ENCODE results near the gene SGSM1.
"Not testable (repeated sequence)": the region's sequence is repeated elsewhere in the genome, so short reads cannot be mapped to it uniquely, and the experiment has no call there.

SGSM1 gene

GRCh38 chr22:24894220-24894975 is 88.4 kb downstream of the SGSM1 start:
- no peak for DNase-seq (ENCODE audit: low read depth in 2 of 2)

DNA sequence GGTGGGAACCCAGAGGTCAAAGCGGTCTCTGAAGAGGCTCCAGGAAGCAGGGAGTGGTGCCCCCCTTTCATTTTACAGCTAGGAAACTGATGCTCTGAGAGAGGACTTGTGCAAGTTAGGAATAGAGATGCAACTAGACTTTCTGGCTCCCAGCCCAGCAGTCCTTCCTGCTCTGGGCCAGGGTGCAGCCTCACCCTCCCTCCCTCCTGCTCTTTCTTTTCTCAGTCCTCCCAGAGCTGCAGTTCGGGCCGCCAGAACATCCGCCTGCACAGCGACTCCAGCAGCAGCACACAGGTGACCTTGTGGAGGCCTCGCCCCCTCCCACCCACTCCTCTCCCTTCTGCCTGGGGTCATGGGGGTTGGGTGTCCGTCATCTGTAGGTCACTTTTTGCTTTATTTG is 89.0 kb downstream of the SGSM1 start:
- no peak for DNase-seq (ENCODE audit: low read depth in 2 of 2)

DNA sequence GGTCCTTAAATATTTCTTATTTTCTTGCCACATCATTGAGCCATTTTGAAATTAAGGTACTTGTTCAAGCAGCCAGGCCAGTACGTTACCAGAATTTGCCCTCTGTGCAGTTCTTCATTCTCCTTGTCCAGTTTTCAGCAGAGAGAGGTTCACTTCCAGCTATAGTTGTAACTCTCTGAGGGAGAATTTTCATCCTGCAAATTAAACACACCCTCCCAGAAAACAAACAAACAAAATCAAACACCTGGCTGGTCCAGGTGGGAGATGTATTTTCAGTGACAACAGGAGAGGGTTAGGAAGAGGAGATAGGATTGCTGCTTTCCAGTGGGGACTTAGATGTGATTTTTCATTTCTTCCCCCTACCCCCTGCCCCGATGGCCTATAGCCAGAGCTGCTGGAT is 95.4 kb downstream of the SGSM1 start:
- DNase-seq (ENCODE audit: low read depth in 2 of 2), result no peak

DNA sequence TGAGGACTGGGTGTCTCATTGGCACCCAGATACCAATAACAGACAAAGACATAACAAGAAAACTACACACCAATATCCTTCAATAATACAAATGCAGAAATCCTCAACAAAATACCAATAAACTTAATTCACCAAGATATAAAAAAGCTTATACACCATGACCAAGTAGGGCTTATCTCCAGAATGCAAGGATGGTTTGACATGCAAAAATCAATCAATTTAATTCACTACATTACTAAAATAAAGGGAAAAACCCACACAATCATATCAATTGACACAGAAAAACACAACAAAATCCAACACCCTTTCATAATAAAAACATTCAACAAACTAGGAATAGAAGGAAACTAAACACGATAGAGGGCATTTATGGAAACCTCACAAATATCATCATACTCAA is 99.9 kb downstream of the SGSM1 start:
- no peak for DNase-seq (ENCODE audit: low read depth in 2 of 2)

DNA sequence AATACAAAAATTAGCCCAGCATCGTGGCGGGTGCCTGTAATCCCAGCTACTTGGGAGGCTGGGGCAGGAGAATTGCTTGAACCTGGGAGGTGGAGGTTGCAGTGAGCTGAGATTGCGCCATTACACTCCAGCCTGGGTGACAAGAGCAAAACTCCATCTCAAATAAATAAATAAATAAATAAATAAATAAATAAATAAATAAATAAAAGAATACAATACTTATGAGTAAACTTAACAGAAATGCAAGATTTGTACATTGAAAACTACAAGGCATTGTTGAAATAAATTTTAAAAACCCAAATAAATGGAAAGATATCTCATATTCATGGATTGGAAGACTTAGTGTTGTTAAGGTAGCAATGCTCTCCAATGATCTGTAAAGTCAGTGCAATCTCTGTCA is 101.1 kb downstream of the SGSM1 start:
- DNase-seq (ENCODE audit: low read depth in 2 of 2), result not testable (repeated sequence)

DNA sequence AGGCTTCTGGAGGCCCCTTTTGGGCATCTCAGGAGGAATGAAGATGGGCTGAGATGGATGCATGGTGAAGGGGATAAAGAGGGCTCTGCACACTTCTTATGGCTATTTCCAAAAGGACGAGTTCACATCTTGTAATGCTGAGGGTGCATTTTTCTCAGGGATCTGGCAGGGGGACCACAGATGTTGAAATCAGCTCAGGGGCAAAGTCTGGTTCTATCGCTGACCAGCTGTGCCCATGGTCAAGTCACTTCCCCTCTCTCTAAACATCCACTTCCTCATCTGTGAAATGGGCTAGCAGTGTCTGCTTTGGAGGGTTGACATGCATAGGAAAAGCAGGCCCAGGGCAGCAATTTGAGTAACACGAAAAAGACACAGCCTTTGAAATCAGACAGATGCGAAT is 114.0 kb downstream of the SGSM1 start:
- no peak for DNase-seq (ENCODE audit: low read depth in 2 of 2)

DNA sequence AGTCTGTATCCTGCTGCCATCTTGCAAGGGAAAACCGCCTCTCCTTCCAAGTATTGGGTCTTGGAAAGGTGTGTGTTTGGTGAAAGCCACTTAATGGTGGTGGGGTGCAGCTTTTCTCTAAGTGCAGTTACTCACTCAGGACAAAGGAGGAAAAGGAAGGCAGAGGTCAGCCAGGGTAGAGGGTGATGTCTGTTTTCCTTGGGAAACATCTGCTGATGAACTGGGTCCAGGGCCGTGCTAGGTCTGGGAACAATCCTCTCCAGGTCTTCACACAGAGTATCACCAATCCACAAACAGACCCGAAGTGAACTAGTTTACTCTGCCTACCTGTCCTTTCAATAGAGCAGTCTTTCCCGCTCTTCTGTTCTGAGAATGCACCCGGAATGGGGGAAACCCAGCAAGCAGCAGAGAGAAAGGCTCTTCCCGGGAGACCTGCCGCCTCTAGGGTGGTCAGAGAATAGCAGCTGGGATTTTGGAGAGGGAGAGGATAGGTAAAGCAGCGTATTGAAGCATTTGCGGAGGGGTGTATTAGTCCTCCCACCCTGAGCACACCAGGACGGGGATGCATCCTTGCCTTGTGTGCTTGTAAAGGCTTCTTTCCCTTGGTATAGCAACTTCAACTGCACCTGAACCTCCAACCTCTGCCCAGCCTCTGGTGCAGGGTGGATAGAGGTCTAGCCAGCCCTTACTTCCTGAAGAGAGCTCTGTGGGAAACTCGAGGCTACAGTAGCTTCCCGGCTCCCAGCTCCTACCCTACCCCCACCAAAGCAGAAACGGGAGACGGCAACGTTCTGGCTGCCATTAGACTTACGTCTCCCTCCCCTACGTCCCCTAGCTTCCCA is 119.8 kb downstream of the SGSM1 start:
- no peak for DNase-seq (ENCODE audit: low read depth in 2 of 2)

DNA sequence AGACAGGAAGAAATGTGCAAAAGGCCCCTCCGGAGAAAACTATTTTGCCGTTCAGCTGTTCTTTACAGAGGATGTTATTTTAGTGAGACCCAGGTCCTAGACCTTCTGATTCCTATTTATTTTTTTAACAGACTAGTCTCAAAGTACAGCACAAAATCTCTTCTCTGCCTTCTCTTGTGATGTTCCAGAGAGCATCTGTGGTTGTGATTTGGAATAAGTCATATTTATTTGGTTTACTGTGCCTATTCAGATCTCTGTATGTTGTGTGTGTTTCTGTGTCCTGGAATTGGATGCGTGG is 120.4 kb downstream of the SGSM1 start:
- DNase-seq (ENCODE audit: low read depth in 2 of 2), result no peak

DNA sequence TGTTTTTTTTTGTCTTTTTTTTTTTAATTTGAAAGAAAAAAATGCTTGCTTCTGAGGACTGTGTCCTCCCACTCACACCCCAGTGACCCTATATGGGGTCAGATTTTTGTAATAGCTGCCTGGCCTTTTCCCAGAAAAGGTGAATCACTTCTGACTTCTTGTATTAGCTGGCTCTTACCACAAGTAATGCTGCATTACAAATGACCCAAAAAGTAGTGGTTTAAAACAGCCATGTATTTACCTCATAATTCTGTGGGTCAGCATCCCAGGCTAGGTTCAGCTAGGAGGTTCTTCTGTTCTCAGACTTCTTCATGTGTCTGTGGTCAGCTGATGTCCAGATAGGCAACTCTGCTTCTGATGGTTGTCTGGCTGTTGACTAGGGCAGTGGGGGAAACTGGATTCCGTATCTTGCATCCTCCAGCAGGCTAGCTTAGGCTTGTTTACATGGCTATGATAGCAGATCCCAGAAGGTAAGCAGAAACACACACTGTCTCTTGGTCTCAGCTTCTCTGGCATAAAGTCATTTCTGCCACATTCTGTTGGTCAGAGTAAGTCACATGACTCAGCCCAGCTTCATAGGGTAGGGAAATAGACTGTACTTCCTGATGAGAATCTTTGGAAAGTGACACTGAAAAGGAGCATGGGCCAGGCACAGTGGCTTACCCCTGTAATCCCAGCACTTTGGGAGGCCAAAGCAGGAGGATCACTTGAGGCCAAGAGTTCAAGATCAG is 121.0 kb downstream of the SGSM1 start:
- no peak for DNase-seq (ENCODE audit: low read depth in 2 of 2)

- DNase-seq (ENCODE audit: low read depth in 2 of 2), result no peak
These were observed 122.3 kb downstream of the SGSM1 start for GRCh38 chr22:24928322-24928721.

DNA sequence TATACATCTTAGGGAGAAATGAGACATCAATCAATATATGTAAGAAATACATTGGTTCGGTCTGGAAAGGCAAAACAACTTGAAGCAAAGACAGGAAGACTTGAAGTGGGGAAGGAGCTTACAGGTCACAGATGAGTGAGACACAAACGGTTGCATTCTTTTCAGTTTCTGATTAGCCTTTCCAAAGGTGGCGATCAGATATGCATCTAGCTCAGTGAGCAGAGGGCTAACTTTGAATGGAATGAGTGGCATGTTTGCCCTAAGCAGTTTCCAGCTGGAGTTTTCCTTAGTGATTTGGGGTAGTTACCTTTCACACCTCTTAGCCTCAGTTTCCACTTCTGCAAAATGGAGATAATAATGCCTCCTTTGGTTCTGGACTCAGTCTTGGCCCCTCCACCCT is 124.7 kb downstream of the SGSM1 start:
- DNase-seq (ENCODE audit: low read depth in 2 of 2), result no peak

DNA sequence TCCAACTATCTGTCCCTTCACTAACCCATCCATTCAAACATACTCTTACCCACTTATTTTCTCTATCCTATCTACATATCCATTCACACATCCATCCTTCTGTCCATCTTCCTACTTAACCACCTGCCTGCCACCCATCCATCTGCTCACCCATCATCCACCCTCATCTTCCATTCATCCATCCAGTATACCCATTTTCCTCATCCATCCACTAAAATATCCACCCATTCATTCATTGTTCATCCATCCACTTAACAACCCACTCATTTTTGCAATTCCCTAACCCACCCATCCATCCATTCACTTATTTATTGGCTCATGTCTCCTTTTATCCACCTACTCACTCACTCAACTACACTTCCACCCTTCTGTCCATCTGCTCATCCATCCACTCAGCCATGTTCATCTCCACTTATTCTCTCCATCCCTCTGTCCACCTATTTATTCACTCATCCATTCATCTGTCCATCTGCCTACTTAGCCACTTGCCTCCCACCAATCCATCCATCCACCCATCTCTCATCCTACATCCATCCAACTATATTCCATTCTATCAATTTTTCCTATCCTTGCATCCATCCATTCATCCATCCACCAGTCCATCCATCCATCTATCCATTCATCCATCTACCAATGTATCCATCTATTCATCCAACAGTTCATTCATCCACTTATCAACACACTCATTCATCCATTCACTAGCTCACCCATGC is 129.9 kb downstream of the SGSM1 start:
- no peak for DNase-seq (ENCODE audit: low read depth in 2 of 2)

- no peak for DNase-seq (ENCODE audit: low read depth in 2 of 2)
These were observed 131.1 kb downstream of the SGSM1 start for GRCh38 chr22:24937114-24937513.

- DNase-seq (ENCODE audit: low read depth in 2 of 2), result no peak
These were observed 132.8 kb downstream of the SGSM1 start for GRCh38 chr22:24938741-24939341.

GRCh38 chr22:24942301-24942700 is 136.3 kb downstream of the SGSM1 start:
- DNase-seq (ENCODE audit: low read depth in 2 of 2), result no peak

- no peak for DNase-seq (ENCODE audit: low read depth in 2 of 2)
These were observed 138.4 kb downstream of the SGSM1 start for GRCh38 chr22:24944217-24944937.

DNA sequence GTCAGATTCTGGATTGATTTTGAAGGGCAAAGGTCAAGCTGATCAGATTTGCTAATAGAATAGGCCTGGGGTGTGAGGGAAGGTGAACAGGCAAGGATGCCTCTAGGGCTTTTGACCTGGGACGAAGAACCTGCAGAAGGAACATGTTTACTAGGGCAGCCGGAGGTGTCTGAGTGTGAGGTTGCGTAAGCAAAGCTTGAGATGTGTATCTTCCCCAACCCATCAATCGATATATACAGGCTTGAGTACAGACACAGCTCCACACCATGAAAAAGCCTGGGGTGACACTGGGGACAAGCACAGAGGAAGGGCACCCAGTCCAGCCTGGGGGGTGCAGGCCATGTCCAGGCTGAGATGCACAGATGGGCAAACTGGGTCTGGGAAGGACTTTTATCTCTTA is 139.4 kb downstream of the SGSM1 start:
- DNase-seq (ENCODE audit: low read depth in 2 of 2), result no peak

DNA sequence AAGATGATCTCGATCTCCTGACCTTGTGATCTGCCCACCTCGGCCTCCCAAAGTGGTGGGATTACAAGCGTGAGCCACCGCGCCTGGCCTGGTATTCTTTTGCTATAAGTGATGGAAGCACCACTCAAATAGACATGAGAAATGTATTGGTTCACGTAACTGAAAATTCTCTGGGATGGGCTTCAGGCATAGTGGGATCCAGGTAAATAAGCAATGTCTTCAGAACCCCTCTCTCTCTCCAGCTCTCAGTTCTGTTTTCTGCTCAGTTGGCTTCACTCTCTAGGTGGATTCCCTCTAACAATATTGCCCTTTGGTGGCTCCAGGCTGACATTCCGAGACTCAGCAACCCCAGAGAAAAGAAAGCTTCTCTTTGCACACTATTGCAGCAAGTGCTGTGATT is 141.4 kb downstream of the SGSM1 start:
- no peak for DNase-seq (ENCODE audit: low read depth in 2 of 2)

GRCh38 chr22:24947881-24948280 is 141.9 kb downstream of the SGSM1 start:
- DNase-seq (ENCODE audit: low read depth in 2 of 2), result no peak

GRCh38 chr22:24948356-24949202 is 142.6 kb downstream of the SGSM1 start:
- DNase-seq (ENCODE audit: low read depth in 2 of 2), result no peak

Measured in stimulated activated CD8-positive, alpha-beta memory T cell treated with anti-CD3 and anti-CD28 coated beads, Interleukin-15, amount 100 ng/mL, for 48 hours (primary cell).